Measurements from ENCODE around the gene LPP.

Gene LPP

GRCh38 chr3:188580659-188581058 lies 426.7 kb downstream of the LPP start:
- no peaks in the 10 kb centered on the region for H3K9me3 Mint-ChIP-seq
- no peak overlapping the region for H3K4me3 Mint-ChIP-seq
- no peak for DNase-seq
- H3K27ac Mint-ChIP-seq, result no peak overlapping the region
- H3K27me3 Mint-ChIP-seq, result no peaks in the 10 kb centered on the region
- H3K36me3 Mint-ChIP-seq (ENCODE audit: low read depth), result peaks cover 8% of the 10 kb centered on the region
- H3K4me1 Mint-ChIP-seq, result peaks cover 38% of the 10 kb centered on the region
- ATAC-seq, result no peak

- Mint-ChIP-seq H3K4me1 (peaks cover 45% of the 10 kb centered on the region), H3K27me3 (no peaks in the 10 kb centered on the region), H3K4me3 (no peak overlapping the region), H3K27ac (no peak overlapping the region), H3K36me3 (ENCODE audit: low read depth) (peaks cover 8% of the 10 kb centered on the region), H3K9me3 (no peaks in the 10 kb centered on the region)
- DNase-seq (no peak), ATAC-seq (no peak)
Measured at GRCh38 chr3:188581365-188581764, 427.4 kb downstream of the LPP start.

GRCh38 chr3:188581792-188582191 lies 427.8 kb downstream of the LPP start:
- Mint-ChIP-seq H3K4me3 (no peak overlapping the region), H3K27me3 (no peaks in the 10 kb centered on the region), H3K36me3 (ENCODE audit: low read depth) (peaks cover 8% of the 10 kb centered on the region), H3K27ac (no peak overlapping the region), H3K4me1 (peaks cover 45% of the 10 kb centered on the region), H3K9me3 (no peaks in the 10 kb centered on the region)
- ATAC-seq, result no peak
- DNase-seq, result no peak

GRCh38 chr3:188583341-188584161 lies 429.6 kb downstream of the LPP start:
- Mint-ChIP-seq H3K27ac (no peak overlapping the region), H3K27me3 (no peaks in the 10 kb centered on the region), H3K4me1 (peaks cover 40% of the 10 kb centered on the region), H3K9me3 (no peaks in the 10 kb centered on the region), H3K4me3 (no peak overlapping the region), H3K36me3 (ENCODE audit: low read depth) (peaks cover 7% of the 10 kb centered on the region)
- peak; percentile 89 for ATAC-seq
- peak; percentile 40 for DNase-seq

GRCh38 chr3:188584162-188584529 lies 430.2 kb downstream of the LPP start:
- peaks cover 37% of the 10 kb centered on the region for H3K4me1 Mint-ChIP-seq
- no peaks in the 10 kb centered on the region for H3K27me3 Mint-ChIP-seq
- peaks cover 3% of the 10 kb centered on the region for H3K36me3 Mint-ChIP-seq (ENCODE audit: low read depth)
- no peaks in the 10 kb centered on the region for H3K9me3 Mint-ChIP-seq
- no peak for DNase-seq
- no peak overlapping the region for H3K4me3 Mint-ChIP-seq
- H3K27ac Mint-ChIP-seq, result no peak overlapping the region
- ATAC-seq, result peak; percentile 66

GRCh38 chr3:188584958-188585689 lies 431.2 kb downstream of the LPP start:
- no peaks in the 10 kb centered on the region for H3K9me3 Mint-ChIP-seq
- H3K36me3 Mint-ChIP-seq (ENCODE audit: low read depth), result peaks cover 2% of the 10 kb centered on the region
- no peaks in the 10 kb centered on the region for H3K27me3 Mint-ChIP-seq
- DNase-seq (no peak), ATAC-seq (peak; percentile 8)
- no peak overlapping the region for H3K27ac Mint-ChIP-seq
- peaks cover 33% of the 10 kb centered on the region for H3K4me1 Mint-ChIP-seq
- H3K4me3 Mint-ChIP-seq, result no peak overlapping the region

- Mint-ChIP-seq H3K4me3 (no peak overlapping the region), H3K36me3 (ENCODE audit: low read depth) (no peaks in the 10 kb centered on the region), H3K4me1 (peaks cover 26% of the 10 kb centered on the region), H3K27me3 (no peaks in the 10 kb centered on the region), H3K27ac (no peak overlapping the region), H3K9me3 (no peaks in the 10 kb centered on the region)
- DNase-seq (no peak), ATAC-seq (no peak)
Measured at GRCh38 chr3:188589071-188589470, 435.1 kb downstream of the LPP start.

GRCh38 chr3:188589771-188590170 lies 435.8 kb downstream of the LPP start:
- no peaks in the 10 kb centered on the region for H3K27me3 Mint-ChIP-seq
- DNase-seq, result no peak
- H3K27ac Mint-ChIP-seq, result no peak overlapping the region
- no peak overlapping the region for H3K4me3 Mint-ChIP-seq
- H3K4me1 Mint-ChIP-seq, result peaks cover 22% of the 10 kb centered on the region
- no peak for ATAC-seq
- no peaks in the 10 kb centered on the region for H3K36me3 Mint-ChIP-seq (ENCODE audit: low read depth)
- no peaks in the 10 kb centered on the region for H3K9me3 Mint-ChIP-seq

GRCh38 chr3:188590557-188590956 lies 436.6 kb downstream of the LPP start:
- H3K4me3 Mint-ChIP-seq, result no peak overlapping the region
- no peaks in the 10 kb centered on the region for H3K9me3 Mint-ChIP-seq
- ATAC-seq (no peak), DNase-seq (no peak)
- no peaks in the 10 kb centered on the region for H3K36me3 Mint-ChIP-seq (ENCODE audit: low read depth)
- no peak overlapping the region for H3K27ac Mint-ChIP-seq
- no peaks in the 10 kb centered on the region for H3K27me3 Mint-ChIP-seq
- H3K4me1 Mint-ChIP-seq, result peaks cover 15% of the 10 kb centered on the region

GRCh38 chr3:188594139-188594538 lies 440.2 kb downstream of the LPP start:
- ATAC-seq, result no peak
- Mint-ChIP-seq H3K9me3 (no peaks in the 10 kb centered on the region), H3K27me3 (no peaks in the 10 kb centered on the region), H3K27ac (no peak overlapping the region), H3K36me3 (ENCODE audit: low read depth) (no peaks in the 10 kb centered on the region), H3K4me3 (no peak overlapping the region), H3K4me1 (peaks cover 9% of the 10 kb centered on the region)
- no peak for DNase-seq

GRCh38 chr3:188595890-188596376 lies 442.0 kb downstream of the LPP start:
- H3K4me1 Mint-ChIP-seq, result peaks cover 9% of the 10 kb centered on the region
- DNase-seq (no peak), ATAC-seq (no peak)
- H3K36me3 Mint-ChIP-seq (ENCODE audit: low read depth), result no peaks in the 10 kb centered on the region
- H3K27me3 Mint-ChIP-seq, result no peaks in the 10 kb centered on the region
- no peak overlapping the region for H3K27ac Mint-ChIP-seq
- H3K9me3 Mint-ChIP-seq, result no peaks in the 10 kb centered on the region
- no peak overlapping the region for H3K4me3 Mint-ChIP-seq

GRCh38 chr3:188598894-188599293 lies 444.9 kb downstream of the LPP start:
- no peaks in the 10 kb centered on the region for H3K9me3 Mint-ChIP-seq
- H3K27me3 Mint-ChIP-seq, result no peaks in the 10 kb centered on the region
- ATAC-seq (no peak), DNase-seq (no peak)
- no peak overlapping the region for H3K27ac Mint-ChIP-seq
- H3K36me3 Mint-ChIP-seq (ENCODE audit: low read depth), result no peaks in the 10 kb centered on the region
- peaks cover 6% of the 10 kb centered on the region for H3K4me1 Mint-ChIP-seq
- H3K4me3 Mint-ChIP-seq, result no peak overlapping the region

- Mint-ChIP-seq H3K9me3 (no peaks in the 10 kb centered on the region), H3K36me3 (ENCODE audit: low read depth) (no peaks in the 10 kb centered on the region), H3K27ac (no peak overlapping the region), H3K4me1 (peaks cover 12% of the 10 kb centered on the region), H3K4me3 (no peak overlapping the region), H3K27me3 (no peaks in the 10 kb centered on the region)
- ATAC-seq (no peak), DNase-seq (no peak)
Measured at GRCh38 chr3:188602111-188602510, 448.2 kb downstream of the LPP start.

- DNase-seq (no peak), ATAC-seq (no peak)
- Mint-ChIP-seq H3K36me3 (ENCODE audit: low read depth) (no peaks in the 10 kb centered on the region), H3K4me1 (peaks cover 12% of the 10 kb centered on the region), H3K9me3 (no peaks in the 10 kb centered on the region), H3K27me3 (no peaks in the 10 kb centered on the region), H3K27ac (no peak overlapping the region), H3K4me3 (no peak overlapping the region)
Measured at GRCh38 chr3:188602620-188603019, 448.7 kb downstream of the LPP start.

- H3K27me3 Mint-ChIP-seq, result no peaks in the 10 kb centered on the region
- peaks cover 13% of the 10 kb centered on the region for H3K9me3 Mint-ChIP-seq
- H3K4me1 Mint-ChIP-seq, result peaks cover 20% of the 10 kb centered on the region
- H3K4me3 Mint-ChIP-seq, result no peak overlapping the region
- DNase-seq (no peak), ATAC-seq (no peak)
- H3K36me3 Mint-ChIP-seq (ENCODE audit: low read depth), result peaks cover 16% of the 10 kb centered on the region
- no peak overlapping the region for H3K27ac Mint-ChIP-seq
Measured at GRCh38 chr3:188604651-188605050, 450.7 kb downstream of the LPP start.

Measured in activated naive CD8-positive, alpha-beta T cell treated with anti-CD3 and anti-CD28 coated beads, Interleukin-2, amount 50 U/mL, for 24 hours (primary cell).